Stomach (tissue), 19 donors: ENCODE data around the gene METTL16. TPM values are rescaled to one million over a fixed set of nuclear protein-coding genes. Genes with fewer than 3 reads are reported as not detected.

Source experiments
- DNase-seq, 2 donors: peaks; one replicate each; pipeline versions ENCODE4 v3.0.0 to v3.0.0-alpha.2; 2013 to 2019
- H3K27ac ChIP-seq, 5 donors: fragments of 200-600 bp in 4 of 5; sonication (generic) in 4 of 5; one replicate each; pipeline ENCODE4 v1.5.1; 2013 to 2019; ENCODE audit warnings: mild to moderate bottlenecking in 1 of 5, moderate library complexity in 1 of 5
- H3K27me3 ChIP-seq, 3 donors: fragments of 200-600 bp; sonication (generic); one replicate each; pipeline ENCODE4 v1.5.1; 2017 to 2019; ENCODE audit warnings: mixed run types in 1 of 3
- H3K36me3 ChIP-seq, 4 donors: fragments of 200-600 bp; sonication (generic); 1 replicate in 3 of 4; 2 replicates in 1 of 4; pipeline ENCODE4 v1.5.1; 2016 to 2019
- H3K4me1 ChIP-seq, 4 donors: fragments of 200-600 bp; sonication (generic); one replicate each; pipeline ENCODE4 v1.5.1; 2016 to 2019
- H3K4me3 ChIP-seq, 4 donors: fragments of 200-600 bp; sonication (generic) in 3 of 4; one replicate each; pipeline ENCODE4 v1.5.1; 2016 to 2019; ENCODE audit warnings: mild to moderate bottlenecking in 1 of 4
- H3K9me3 ChIP-seq, 4 donors: fragments of 200-600 bp; sonication (generic); one replicate each; pipeline ENCODE4 v1.5.1; 2016 to 2019
- CTCF ChIP-seq, 7 experiments: fragments of 450-650 bp in 4 of 7; fragments of 200-600 bp in 3 of 7; sonication (generic) in 3 of 7; IDR thresholded peaks; one replicate each; pipeline ENCODE4 v1.5.1; 2016 to 2019; ENCODE audit warnings: antibody characterized with exemption in 7 of 7, control low read depth in 2 of 7, mild to moderate bottlenecking in 1 of 7
- EP300 ChIP-seq: sonication (generic); formaldehyde crosslinking; IDR thresholded peaks from one replicate; pipeline ENCODE4 v1.6.1; 2017; ENCODE audit warnings: antibody characterized with exemption
- POLR2A ChIP-seq, 4 donors: fragments of 450-650 bp; IDR thresholded peaks; one replicate each; pipeline ENCODE4 v1.6.1; 2016; ENCODE audit warnings: antibody characterized with exemption in 4 of 4, control low read depth in 2 of 4, mild to moderate bottlenecking in 1 of 4, moderate library complexity in 1 of 4
- POLR2AphosphoS5 ChIP-seq, 3 donors: sonication (generic); formaldehyde crosslinking; IDR thresholded peaks; one replicate each; pipeline ENCODE4 v1.6.1; 2016; ENCODE audit warnings: antibody characterized with exemption in 3 of 3
- WGBS, 5 donors: extraction: QIAGEN DNeasy Blood & Tissue Kit in 3 of 5; methylation state at CpG; one replicate each; pipeline versions ENCODE4 v1.1.5 to v1.1.7; 2013 to 2018; 5-methylcytosine and 5-hydroxymethylcytosine counted together
- intact Hi-C: fragments of 100-400 bp; cut with DNase I; formaldehyde crosslinking; loops from one replicate; pipeline ENCODE4 v1.15.1; 2023; ENCODE audit warnings: low total_unique reads
- long read RNA-seq, 10 donors: transcript quantifications; one replicate each; lab custom pipeline, GENCODE V29; 2026
- polyA plus RNA-seq, 3 donors: library from polyadenylated mRNA; stranded (reverse); fragments of 200-250 nt; gene quantifications; one replicate each; pipeline ENCODE4 v1.2.3, GENCODE V29; 2013
- total RNA-seq, 5 donors: library from RNA; depleted of rRNA; stranded (reverse); fragments of >200 nt; gene quantifications; one replicate each; pipeline versions ENCODE4 v1.1.0 to v1.2.3, GENCODE V29; 2014 to 2016
- donor health status: healthy with polysubstance abuse.
- donor health status: Bipolar disorder and iron deficiency.
- donor health status: healthy.

The METTL16 gene
- total RNA-seq (100 to 1,000 TPM in 1 of 5 donors, 10 to 100 TPM in 4; 12.3 to 108 (median 23.5) TPM), polyA plus RNA-seq (10 to 100 TPM; 11.3 to 19.5 (median 13.4) TPM)
- long read RNA-seq, donor 1, full-length matches to known transcripts: 1 of 1 reads
- long read RNA-seq, donor 1, partial matches to known transcripts: 0 of 1 reads
- long read RNA-seq, donor 1, other reads (novel, unspliced or antisense): 0 of 1 reads
- long read RNA-seq, donor 2, full-length matches to known transcripts: 1 of 9 reads
- long read RNA-seq, donor 2, partial matches to known transcripts: 8 of 9 reads
- long read RNA-seq, donor 2, other reads (novel, unspliced or antisense): 0 of 9 reads
- long read RNA-seq, donor 3: 0 reads
- long read RNA-seq, donor 4: 0 reads
- long read RNA-seq, donor 5, full-length matches to known transcripts: 2 of 2 reads
- long read RNA-seq, donor 5, partial matches to known transcripts: 0 of 2 reads
- long read RNA-seq, donor 5, other reads (novel, unspliced or antisense): 0 of 2 reads
- long read RNA-seq, donor 6, full-length matches to known transcripts: 1 of 77 reads
- long read RNA-seq, donor 6, partial matches to known transcripts: 56 of 77 reads
- long read RNA-seq, donor 6, other reads (novel, unspliced or antisense): 20 of 77 reads
- long read RNA-seq, donor 7, full-length matches to known transcripts: 1 of 1 reads
- long read RNA-seq, donor 7, partial matches to known transcripts: 0 of 1 reads
- long read RNA-seq, donor 7, other reads (novel, unspliced or antisense): 0 of 1 reads
- long read RNA-seq, donor 8, full-length matches to known transcripts: 1 of 1 reads
- long read RNA-seq, donor 8, partial matches to known transcripts: 0 of 1 reads
- long read RNA-seq, donor 8, other reads (novel, unspliced or antisense): 0 of 1 reads
- long read RNA-seq, donor 9, full-length matches to known transcripts: 1 of 1 reads
- long read RNA-seq, donor 9, partial matches to known transcripts: 0 of 1 reads
- long read RNA-seq, donor 9, other reads (novel, unspliced or antisense): 0 of 1 reads
- long read RNA-seq, donor 10: 0 reads

- DNase-seq: peak; percentile 98 to 99
- no peaks in the 10 kb centered on the region for H3K9me3 ChIP-seq
- TF ChIP-seq CTCF (IDR thresholded peaks at IDR 0.05) (no peak), EP300 (no peak), POLR2AphosphoS5 (IDR thresholded peaks at IDR 0.05) (peak; percentile 77 to 91 (median 81)), POLR2A (IDR thresholded peaks at IDR 0.05) (peak in 2 of 4 donors; percentile 23 to 60)
- peaks cover 10 to 38% (median 29%) of the 10 kb centered on the region in 4 donors for H3K4me1 ChIP-seq
- 0 to 1% (median 1%) methylated on average over 43 to 49 of the region's 49 CpGs for WGBS, 5 donors
- intact Hi-C loops: no loop called here
- H3K27ac ChIP-seq: peak within 1 kb of the TSS; percentile 84 to 94 (median 92)
- H3K36me3 ChIP-seq: no peaks in the 10 kb centered on the region
- no peaks in the 10 kb centered on the region for H3K27me3 ChIP-seq
- H3K4me3 ChIP-seq: peak within 1 kb of the TSS; percentile 70 to 81 (median 73)
These were observed at the start of gene METTL16 for GRCh38 chr17:2511462-2512369. Gene METTL16, minus strand, starts transcription at chr17:2511888. Its CDS starts 9,557 bp downstream, at chr17:2502331.

- WGBS, 5 donors: 86 to 91% (median 89%) methylated on average over 5 of the region's 5 CpGs
- Histone ChIP-seq H3K36me3 (no peaks in the 10 kb centered on the region), H3K9me3 (peaks cover 0 to 8% (median 4%) of the 10 kb centered on the region in 4 donors), H3K27ac (no peak overlapping the region), H3K4me1 (peaks cover 0 to 7% (median 3%) of the 10 kb centered on the region in 4 donors), H3K27me3 (no peaks in the 10 kb centered on the region), H3K4me3 (no peak overlapping the region)
- intact Hi-C loops: no loop called here
- TF ChIP-seq CTCF (IDR thresholded peaks at IDR 0.05) (no peak), EP300 (no peak), POLR2A (IDR thresholded peaks at IDR 0.05) (no peak), POLR2AphosphoS5 (IDR thresholded peaks at IDR 0.05) (no peak)
- DNase-seq: no peak
These were observed 49.0 kb upstream of the METTL16 start for GRCh38 chr17:2560658-2561057.

GRCh38 chr17:2551928-2552327 lies 40.2 kb upstream of the METTL16 start:
- Histone ChIP-seq H3K27me3 (peaks cover 0 to 46% (median 0%) of the 10 kb centered on the region in 3 donors), H3K36me3 (no peaks in the 10 kb centered on the region), H3K4me3 (no peak overlapping the region), H3K27ac (no peak overlapping the region), H3K4me1 (peaks cover 0 to 11% (median 3%) of the 10 kb centered on the region in 4 donors), H3K9me3 (peaks cover 0 to 6% (median 0%) of the 10 kb centered on the region in 4 donors)
- WGBS, 5 donors: 33 to 41% (median 38%) methylated on average over 9 of the region's 9 CpGs
- DNase-seq: no peak
- intact Hi-C loops: no loop called here
- TF ChIP-seq POLR2A (IDR thresholded peaks at IDR 0.05) (no peak), EP300 (no peak), POLR2AphosphoS5 (IDR thresholded peaks at IDR 0.05) (no peak), CTCF (IDR thresholded peaks at IDR 0.05) (no peak)
